GM10847 (cell line): ENCODE data around the gene MRPL43.

Source experiments
- POLR2A ChIP-seq: IDR thresholded peaks from 2 replicates; pipeline ENCODE4 v1.6.1; 2011; ENCODE audit not compliant: insufficient read length; ENCODE audit errors: extremely low read depth

The MRPL43 gene

GRCh38 chr10:101022967-101023705 lies 35.8 kb upstream of the MRPL43 start:
- TF ChIP-seq POLR2A, result no peak

GRCh38 chr10:101021692-101022251 lies 34.5 kb upstream of the MRPL43 start:
- no peak for TF ChIP-seq POLR2A

- TF ChIP-seq POLR2A, result no peak
Measured at GRCh38 chr10:101021239-101021638, 33.9 kb upstream of the MRPL43 start.

- TF ChIP-seq POLR2A, result no peak
Measured at GRCh38 chr10:101020427-101021075, 33.3 kb upstream of the MRPL43 start.

GRCh38 chr10:101019440-101019703 lies 32.1 kb upstream of the MRPL43 start:
- TF ChIP-seq POLR2A, result no peak

GRCh38 chr10:101018600-101019439 lies 31.5 kb upstream of the MRPL43 start:
- no peak for TF ChIP-seq POLR2A

- no peak for TF ChIP-seq POLR2A
Measured at GRCh38 chr10:101018118-101018599, 30.9 kb upstream of the MRPL43 start.

GRCh38 chr10:101016814-101017213 lies 29.5 kb upstream of the MRPL43 start:
- TF ChIP-seq POLR2A, result no peak

GRCh38 chr10:101015582-101015973 lies 28.3 kb upstream of the MRPL43 start:
- TF ChIP-seq POLR2A, result no peak

- no peak for TF ChIP-seq POLR2A
Measured at GRCh38 chr10:101014966-101015581, 27.8 kb upstream of the MRPL43 start.

GRCh38 chr10:101014230-101014884 lies 27.1 kb upstream of the MRPL43 start:
- TF ChIP-seq POLR2A, result no peak

GRCh38 chr10:101013365-101013825 lies 26.1 kb upstream of the MRPL43 start:
- TF ChIP-seq POLR2A, result no peak

GRCh38 chr10:101012525-101013364 lies 25.4 kb upstream of the MRPL43 start:
- TF ChIP-seq POLR2A, result no peak
